ENCODE data around the gene ENTREP3. TPM values are rescaled to one million over a fixed set of nuclear protein-coding genes. Genes with fewer than 3 reads are reported as not detected.

Gene ENTREP3
- total RNA-seq, 2 donors from 2014 or later: 49.5 to 65.9 TPM

DNA sequence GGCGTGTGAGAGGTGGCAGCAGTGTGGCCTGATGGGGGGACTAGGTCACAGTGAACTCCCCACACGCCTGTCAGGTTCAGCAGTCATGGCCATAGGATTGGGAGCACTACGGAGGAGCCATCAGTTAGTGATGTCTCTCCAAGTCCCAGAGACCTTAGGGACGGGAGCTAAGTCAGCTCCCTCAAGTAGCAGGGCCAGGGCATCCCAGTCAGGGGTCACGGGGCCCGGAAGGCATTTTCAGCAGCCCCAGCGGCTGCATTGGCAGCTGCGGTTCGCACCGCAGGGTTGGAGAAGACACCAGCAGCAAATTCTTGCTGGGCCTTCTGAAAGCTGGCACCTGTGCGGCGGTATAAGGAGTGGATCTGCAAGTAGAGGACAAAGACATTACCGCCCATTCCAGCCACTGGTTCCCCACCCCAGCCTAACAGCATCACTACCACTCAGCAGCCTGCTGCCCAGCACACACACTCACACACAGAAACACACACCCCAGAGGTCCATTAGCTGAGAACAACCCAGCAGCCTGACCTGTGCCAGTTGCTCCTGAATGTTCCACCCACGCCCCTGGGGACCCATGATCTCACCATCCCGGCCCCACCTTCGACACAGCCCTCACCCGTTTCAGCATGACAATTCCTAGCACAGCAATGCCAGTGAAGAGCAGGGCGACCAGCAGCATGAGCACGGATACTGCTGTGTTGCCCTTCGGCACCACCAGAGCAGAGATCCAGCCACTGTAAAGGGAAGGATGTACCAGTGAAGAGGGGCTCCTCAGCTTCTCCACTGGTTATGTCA is 972 bp upstream of the ENTREP3 start:
- Histone ChIP-seq H3K4me1 (ENCODE audit: control insufficient read depth, insufficient read depth, low read length) (peaks cover 7% of the 10 kb centered on the region), H3K27ac (ENCODE audit: low read depth, low read length) (no peak overlapping the region), H3K36me3 (ENCODE audit: control insufficient read depth, insufficient read depth, low read length) (peaks cover 15% of the 10 kb centered on the region), H3K27me3 (ENCODE audit: control insufficient read depth, insufficient read depth, low read length, poor library complexity, severe bottlenecking) (no peaks in the 10 kb centered on the region), H3K9ac (ENCODE audit: extremely low read depth, low read length, poor library complexity, severe bottlenecking) (no peak overlapping the region), H3K4me3 (ENCODE audit: low read length) (no peak overlapping the region), H3K9me3 (ENCODE audit: control insufficient read depth, low read length) (no peaks in the 10 kb centered on the region)
- Mint-ChIP-seq H3K4me1 (peaks cover 18% of the 10 kb centered on the region), H3K27ac (peak overlapping the region; percentile 79), H3K9me3 (no peaks in the 10 kb centered on the region), H3K36me3 (ENCODE audit: low read depth) (peaks cover 25% of the 10 kb centered on the region), H3K27me3 (ENCODE audit: insufficient read depth) (no peaks in the 10 kb centered on the region), H3K4me3 (peak overlapping the region; percentile 69)
- DNase-seq: peak; percentile 59
- WGBS, 2 experiments (ENCODE audit: insufficient coverage in 1 of 2, insufficient read length in 1 of 2): 92% methylated on average over 16 to 20 of the region's 20 CpGs
- TF ChIP-seq, protein P1, sequence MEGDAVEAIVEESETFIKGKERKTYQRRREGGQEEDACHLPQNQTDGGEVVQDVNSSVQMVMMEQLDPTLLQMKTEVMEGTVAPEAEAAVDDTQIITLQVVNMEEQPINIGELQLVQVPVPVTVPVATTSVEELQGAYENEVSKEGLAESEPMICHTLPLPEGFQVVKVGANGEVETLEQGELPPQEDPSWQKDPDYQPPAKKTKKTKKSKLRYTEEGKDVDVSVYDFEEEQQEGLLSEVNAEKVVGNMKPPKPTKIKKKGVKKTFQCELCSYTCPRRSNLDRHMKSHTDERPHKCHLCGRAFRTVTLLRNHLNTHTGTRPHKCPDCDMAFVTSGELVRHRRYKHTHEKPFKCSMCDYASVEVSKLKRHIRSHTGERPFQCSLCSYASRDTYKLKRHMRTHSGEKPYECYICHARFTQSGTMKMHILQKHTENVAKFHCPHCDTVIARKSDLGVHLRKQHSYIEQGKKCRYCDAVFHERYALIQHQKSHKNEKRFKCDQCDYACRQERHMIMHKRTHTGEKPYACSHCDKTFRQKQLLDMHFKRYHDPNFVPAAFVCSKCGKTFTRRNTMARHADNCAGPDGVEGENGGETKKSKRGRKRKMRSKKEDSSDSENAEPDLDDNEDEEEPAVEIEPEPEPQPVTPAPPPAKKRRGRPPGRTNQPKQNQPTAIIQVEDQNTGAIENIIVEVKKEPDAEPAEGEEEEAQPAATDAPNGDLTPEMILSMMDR (conservative IDR thresholded peaks at IDR 0.05): no peak

DNA sequence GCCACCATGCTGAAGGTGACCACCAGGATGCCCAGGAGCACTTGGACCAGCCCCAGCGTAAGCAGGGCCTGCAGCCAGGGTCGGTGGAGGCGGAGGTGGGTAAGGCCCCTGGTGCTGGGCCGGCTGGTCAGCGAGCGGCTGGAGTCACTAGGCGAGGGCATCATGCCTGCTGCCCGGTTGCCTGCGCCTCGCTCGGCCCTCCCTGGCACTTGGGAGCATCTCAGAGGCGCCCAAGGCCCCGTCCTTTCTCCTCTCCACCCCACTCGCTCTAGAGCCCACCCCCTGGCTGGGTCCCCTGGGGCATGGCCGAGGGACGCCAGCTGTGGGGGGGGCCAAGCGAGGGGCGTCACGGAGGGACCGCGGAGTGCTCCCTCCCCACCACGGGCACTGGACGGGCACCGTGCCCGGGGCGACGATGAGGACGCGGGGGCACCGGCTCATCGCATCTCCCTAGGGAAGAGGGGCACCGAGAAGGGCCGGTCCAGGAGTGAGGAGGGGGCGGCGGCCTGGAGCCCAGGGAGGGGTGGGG is 505 bp downstream of the ENTREP3 start:
- Mint-ChIP-seq H3K4me3 (peak overlapping the region; percentile 69), H3K9me3 (no peaks in the 10 kb centered on the region), H3K27ac (no peak overlapping the region), H3K36me3 (ENCODE audit: low read depth) (peaks cover 20% of the 10 kb centered on the region), H3K4me1 (peaks cover 20% of the 10 kb centered on the region), H3K27me3 (ENCODE audit: insufficient read depth) (no peaks in the 10 kb centered on the region)
- TF ChIP-seq, protein P1 (conservative IDR thresholded peaks at IDR 0.05): no peak
- Histone ChIP-seq H3K27me3 (ENCODE audit: control insufficient read depth, insufficient read depth, low read length, poor library complexity, severe bottlenecking) (no peaks in the 10 kb centered on the region), H3K9ac (ENCODE audit: extremely low read depth, low read length, poor library complexity, severe bottlenecking) (peak overlapping the region; percentile 20), H3K4me1 (ENCODE audit: control insufficient read depth, insufficient read depth, low read length) (peaks cover 7% of the 10 kb centered on the region), H3K4me3 (ENCODE audit: low read length) (peak overlapping the region; percentile 76), H3K36me3 (ENCODE audit: control insufficient read depth, insufficient read depth, low read length) (peaks cover 9% of the 10 kb centered on the region), H3K9me3 (ENCODE audit: control insufficient read depth, low read length) (no peaks in the 10 kb centered on the region), H3K27ac (ENCODE audit: low read depth, low read length) (no peak overlapping the region)
- peak; percentile 66 for DNase-seq
- 14% methylated on average over 35 of the region's 35 CpGs; no CpG with 5 or more reads in 1 of the 2 experiments for WGBS, 2 experiments (ENCODE audit: insufficient coverage in 1 of 2, insufficient read length in 1 of 2)

DNA sequence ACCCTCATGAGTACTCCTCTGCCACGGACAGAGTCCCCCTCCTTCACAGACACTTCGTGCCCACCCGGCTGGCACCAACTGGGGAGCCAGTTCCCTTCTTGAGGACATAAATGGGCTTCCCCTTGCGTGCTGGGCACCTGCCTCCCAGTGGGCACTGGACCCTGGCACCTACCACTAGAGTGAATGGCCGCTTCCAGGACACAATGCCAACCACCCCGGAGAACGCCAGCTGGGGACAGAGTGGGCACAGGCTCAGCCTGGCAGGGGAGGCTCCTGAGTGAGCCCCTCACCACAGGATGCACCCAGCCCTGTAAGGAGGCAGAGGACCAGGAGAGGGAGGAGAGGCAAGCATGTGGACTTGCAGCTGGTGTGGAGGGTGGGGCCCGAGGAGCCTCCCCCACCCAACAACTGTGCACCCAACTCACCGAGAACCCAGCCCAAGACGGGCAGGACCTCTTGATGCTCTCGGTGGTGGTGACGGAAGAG is 1.0 kb downstream of the ENTREP3 start:
- H3K4me3 Mint-ChIP-seq: peak overlapping the region; percentile 69
- TF ChIP-seq, protein P1 (conservative IDR thresholded peaks at IDR 0.05): no peak
- H3K27me3 Mint-ChIP-seq (ENCODE audit: insufficient read depth): no peaks in the 10 kb centered on the region
- no peaks in the 10 kb centered on the region for H3K9me3 Mint-ChIP-seq
- Histone ChIP-seq H3K27ac (ENCODE audit: low read depth, low read length) (no peak overlapping the region), H3K9ac (ENCODE audit: extremely low read depth, low read length, poor library complexity, severe bottlenecking) (no peak overlapping the region), H3K9me3 (ENCODE audit: control insufficient read depth, low read length) (no peaks in the 10 kb centered on the region), H3K36me3 (ENCODE audit: control insufficient read depth, insufficient read depth, low read length) (peaks cover 5% of the 10 kb centered on the region), H3K27me3 (ENCODE audit: control insufficient read depth, insufficient read depth, low read length, poor library complexity, severe bottlenecking) (no peaks in the 10 kb centered on the region), H3K4me1 (ENCODE audit: control insufficient read depth, insufficient read depth, low read length) (peaks cover 7% of the 10 kb centered on the region), H3K4me3 (ENCODE audit: low read length) (peak overlapping the region; percentile 76)
- peaks cover 17% of the 10 kb centered on the region for H3K36me3 Mint-ChIP-seq (ENCODE audit: low read depth)
- H3K27ac Mint-ChIP-seq: no peak overlapping the region
- DNase-seq: no peak
- H3K4me1 Mint-ChIP-seq: peaks cover 20% of the 10 kb centered on the region
- WGBS, 2 experiments (ENCODE audit: insufficient coverage in 1 of 2, insufficient read length in 1 of 2): 85 to 91% methylated on average over 6 to 12 of the region's 12 CpGs

Measured in endodermal cell (in vitro differentiated cells).